GM19463 (cell line): ENCODE results near the gene NAP1L4.

Experiments
- ATAC-seq: cut with Tn5 transposase; IDR thresholded peaks from one replicate; pipeline ENCODE4 v1.9.1; 2021; ENCODE audit warnings: mild to moderate bottlenecking, moderate library complexity; ENCODE audit not compliant: unreplicated experiment

The NAP1L4 gene

GRCh38 chr11:2995893-2996554, 3.9 kb upstream of the NAP1L4 start:
- ATAC-seq: no peak

DNA sequence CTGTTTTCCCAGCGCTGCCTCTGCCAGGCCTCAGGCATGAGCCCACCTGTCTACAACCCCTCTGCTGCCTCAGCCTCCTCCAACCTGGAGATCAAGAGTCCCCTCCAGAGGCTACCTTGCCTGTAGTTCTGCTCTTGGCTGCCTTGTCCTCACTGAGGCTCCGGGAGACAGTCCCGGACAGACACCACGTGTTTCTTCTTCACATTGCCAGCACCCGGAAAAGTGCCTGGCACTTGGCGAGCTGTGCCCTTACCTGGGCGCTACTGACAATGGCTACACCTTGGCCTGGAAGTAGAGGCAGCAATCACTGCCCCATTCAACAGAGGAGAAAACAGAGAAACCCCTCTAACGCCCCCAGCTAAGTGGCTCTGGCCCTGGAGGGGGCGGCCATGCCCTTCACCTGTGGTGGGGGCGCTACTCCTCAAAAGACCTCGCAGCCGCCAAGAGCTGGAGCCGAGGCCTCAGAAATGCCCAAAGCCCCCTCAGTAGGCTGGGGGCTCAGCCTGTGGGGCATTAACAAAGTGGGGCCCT, 3.0 kb upstream of the NAP1L4 start:
- ATAC-seq: no peak

DNA sequence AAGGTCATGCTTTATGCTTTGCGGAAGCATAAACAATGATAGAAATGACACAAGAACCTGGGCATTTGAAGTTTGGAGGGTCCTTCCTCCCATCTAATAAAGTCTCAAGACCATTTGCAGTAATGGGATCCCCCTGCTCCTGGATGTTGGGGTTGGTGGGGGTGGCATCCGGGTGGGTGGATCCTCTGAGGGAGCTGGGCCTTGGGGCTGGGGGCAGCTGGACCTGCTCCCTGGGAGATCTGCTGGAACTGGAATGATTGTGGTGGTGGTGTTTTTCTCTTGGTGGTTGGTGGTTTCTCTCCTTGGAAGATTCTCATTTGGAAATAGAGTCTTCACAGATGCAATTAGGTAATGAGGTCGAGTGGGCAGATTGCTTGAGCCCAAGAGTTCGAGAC, 2.2 kb upstream of the NAP1L4 start:
- no peak for ATAC-seq

GRCh38 chr11:2992997-2993325, 832 bp upstream of the NAP1L4 start:
- no peak for ATAC-seq

DNA sequence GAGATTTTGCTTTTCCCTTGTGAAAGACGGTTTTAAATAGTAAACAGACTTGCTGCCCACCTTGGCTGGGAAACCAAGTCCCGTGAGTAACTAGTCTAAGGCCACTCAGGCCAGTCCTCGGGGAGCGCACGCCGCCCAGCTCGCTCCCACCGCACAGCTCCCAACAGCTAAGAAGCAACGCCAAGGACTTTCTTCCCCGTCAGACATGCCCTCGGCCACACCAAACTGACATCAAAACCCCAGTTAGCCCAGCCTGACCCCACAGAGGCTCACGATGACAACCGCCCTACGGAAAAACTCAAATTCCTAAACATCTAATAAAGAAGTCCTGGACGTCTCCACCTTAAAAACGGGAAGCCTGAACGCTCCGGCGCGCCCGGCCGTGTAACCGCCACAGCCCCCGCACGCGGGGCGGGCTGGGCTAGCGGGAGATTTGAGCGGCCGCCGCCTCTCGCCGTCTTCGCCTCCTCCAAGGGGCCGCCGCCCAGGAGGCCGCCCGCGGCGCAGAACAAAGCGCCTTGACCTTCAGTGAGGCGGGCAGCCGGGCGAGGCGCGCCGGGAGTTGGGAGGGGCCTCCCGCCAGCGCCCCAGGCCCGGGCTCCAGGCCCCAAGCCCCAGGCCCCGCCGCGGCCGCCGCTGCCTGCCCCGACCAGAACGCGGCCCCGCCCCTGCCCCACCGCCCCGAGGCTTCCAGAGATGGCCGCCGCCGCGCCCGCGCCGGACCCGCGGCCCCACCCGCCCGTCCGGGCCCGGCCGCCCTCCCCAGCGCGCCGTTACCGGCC, 486 bp downstream of the NAP1L4 start:
- ATAC-seq: peak; percentile 37

- no peak for ATAC-seq
Measured at GRCh38 chr11:2990617-2991451, 1.3 kb downstream of the NAP1L4 start.

GRCh38 chr11:2989551-2989950, 2.6 kb downstream of the NAP1L4 start:
- ATAC-seq: no peak

DNA sequence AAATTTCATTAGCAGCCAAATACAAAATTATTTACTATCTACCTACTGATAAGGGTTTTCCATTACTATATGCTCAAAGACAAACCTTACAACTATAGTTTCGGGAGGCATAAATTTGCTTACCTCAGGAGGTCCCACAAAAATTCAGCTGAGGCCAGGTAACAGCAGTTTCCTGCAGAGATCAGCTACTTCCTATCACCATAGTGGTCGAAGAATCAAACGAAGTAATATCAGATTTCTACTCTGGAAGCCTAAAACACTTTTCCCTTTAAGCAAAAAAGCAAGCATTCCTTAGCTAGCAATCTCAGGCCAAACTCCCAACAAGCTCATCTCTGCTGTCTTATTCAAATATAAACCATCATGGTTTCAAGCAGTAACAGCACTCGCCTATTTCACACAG, 3.1 kb downstream of the NAP1L4 start:
- no peak for ATAC-seq

DNA sequence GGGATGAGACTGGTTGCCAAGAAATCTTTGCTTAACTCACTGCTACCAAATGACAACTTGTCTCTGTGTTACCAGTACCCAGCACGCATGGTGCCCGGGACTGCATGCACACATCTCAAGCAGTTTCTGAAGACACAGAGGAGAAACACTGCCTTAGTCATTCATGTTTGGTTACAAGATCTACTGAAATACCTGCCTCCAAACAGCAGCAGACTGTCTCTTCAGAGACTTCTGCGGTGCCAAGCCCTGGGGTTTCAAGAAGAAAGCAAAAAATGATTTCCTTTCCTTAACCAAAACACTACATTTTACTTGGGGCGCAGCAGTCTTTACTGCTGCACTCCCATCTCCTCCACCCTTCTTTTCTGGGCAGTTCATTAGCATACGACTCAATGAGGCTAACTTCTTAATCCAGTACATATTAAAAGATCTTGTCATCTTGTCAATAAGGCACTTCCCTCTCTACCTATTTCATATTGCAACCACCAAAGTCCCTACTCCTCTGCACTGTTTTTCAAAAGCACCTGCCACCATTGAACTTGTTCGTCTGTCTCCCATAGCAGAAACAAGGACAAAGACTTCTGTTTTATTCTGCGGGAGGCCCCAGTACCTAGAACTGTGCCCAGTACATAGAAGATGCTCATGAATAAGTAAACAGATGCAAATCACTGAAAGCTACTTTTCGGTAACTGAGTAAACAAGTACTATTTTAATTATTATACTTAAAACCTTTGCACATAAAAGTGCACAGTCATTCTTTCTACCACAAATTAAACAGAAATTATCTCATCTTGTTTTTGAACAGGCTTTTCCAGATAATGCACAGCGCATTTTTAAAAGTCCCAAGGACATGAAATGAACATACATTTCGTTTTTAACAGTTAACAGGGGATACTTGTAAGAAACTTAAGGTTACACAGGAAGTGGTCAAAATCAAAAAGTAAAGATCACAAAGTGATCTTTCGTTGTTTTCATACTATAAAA, 4.0 kb downstream of the NAP1L4 start:
- no peak for ATAC-seq

DNA sequence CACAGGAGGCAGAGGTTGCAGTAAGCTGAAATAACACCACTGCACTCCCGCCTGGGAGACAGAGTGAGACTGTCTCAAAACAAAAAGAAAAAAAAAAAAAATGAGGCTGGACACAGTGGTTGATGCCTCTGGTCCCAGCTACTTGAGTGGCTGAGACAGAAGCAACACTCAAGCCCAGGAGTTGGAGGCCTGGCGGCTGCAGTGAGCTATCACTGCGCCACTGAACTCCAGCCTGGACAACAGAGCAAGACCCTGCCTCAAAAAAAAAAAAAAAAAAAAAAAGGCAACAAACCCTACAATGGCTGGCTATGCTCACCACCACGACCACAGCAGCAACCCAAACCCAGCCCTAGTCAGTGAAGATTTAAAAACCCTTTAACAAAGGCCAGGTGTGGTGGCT, 8.2 kb downstream of the NAP1L4 start:
- no peak for ATAC-seq

DNA sequence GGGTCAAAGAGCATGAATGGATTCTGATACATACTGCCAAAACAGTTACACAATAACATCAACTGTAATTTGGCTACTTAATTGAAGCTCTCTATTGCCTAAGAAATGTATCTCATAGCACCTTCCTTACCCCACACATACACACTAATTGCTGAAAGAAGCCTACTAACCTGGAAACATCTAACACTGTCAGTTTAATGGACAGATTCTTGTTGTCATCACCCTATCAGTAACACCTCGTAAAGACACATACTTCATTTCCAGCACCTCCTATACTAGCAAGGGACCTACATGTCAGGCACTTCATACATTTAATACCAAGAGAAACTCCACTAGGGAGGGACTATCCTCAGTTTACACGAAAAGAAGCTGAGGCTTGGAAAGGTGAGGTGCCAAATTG, 9.9 kb downstream of the NAP1L4 start:
- no peak for ATAC-seq

- no peak for ATAC-seq
Measured at GRCh38 chr11:2981130-2981529, 11.0 kb downstream of the NAP1L4 start.

GRCh38 chr11:2980168-2980840, 11.8 kb downstream of the NAP1L4 start:
- ATAC-seq: no peak

GRCh38 chr11:2977113-2977512, 15.0 kb downstream of the NAP1L4 start:
- no peak for ATAC-seq

- no peak for ATAC-seq
Measured at GRCh38 chr11:2976294-2977063, 15.7 kb downstream of the NAP1L4 start.

- ATAC-seq: no peak
Measured at GRCh38 chr11:2975594-2975993, 16.5 kb downstream of the NAP1L4 start.

DNA sequence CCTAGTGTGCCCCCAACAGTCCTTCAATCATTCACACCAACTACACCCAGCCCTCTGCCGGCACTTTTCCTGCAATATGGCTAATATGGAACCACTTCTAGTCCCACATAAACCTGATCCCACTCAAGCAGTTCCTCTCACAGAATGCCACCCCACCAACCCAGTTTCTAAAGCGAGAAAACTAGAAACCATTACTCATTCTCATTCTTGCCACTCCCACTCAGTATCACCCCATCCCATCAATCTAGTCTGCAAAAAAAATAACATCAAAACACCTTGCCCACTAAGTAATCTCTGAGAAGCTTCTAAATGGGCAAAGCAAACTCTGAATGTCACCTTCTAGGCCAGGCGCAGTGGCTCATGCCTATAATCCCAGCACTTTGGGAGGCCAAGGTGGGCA, 17.9 kb downstream of the NAP1L4 start:
- ATAC-seq: no peak

- ATAC-seq: no peak
Measured at GRCh38 chr11:2968341-2968900, 23.7 kb downstream of the NAP1L4 start.

DNA sequence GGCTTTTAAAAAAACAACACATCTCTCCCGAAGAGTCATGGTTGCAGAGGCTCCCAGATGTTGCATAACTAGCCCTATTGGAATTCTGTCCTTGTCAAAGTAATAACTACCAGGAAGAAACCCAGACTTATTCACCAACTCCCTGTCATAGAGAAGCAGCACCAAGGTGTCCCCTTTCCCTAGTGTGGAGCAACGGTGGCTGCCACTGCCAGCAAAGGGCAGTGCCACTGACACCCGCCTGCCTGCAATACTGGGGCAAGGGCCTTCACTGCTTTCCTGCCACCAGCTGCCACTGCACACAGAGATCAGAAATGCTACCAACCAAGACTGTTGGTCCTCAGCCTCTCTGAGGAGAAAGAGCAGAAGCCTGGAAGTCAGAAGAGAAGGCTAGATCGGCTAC, 27.3 kb downstream of the NAP1L4 start:
- ATAC-seq: no peak
